Left kidney (tissue), 2 donors: ENCODE data around the gene TEX22. TPM values are rescaled to one million over a fixed set of nuclear protein-coding genes. Genes with fewer than 3 reads are reported as not detected.

Experiments
- DNase-seq: peaks from one replicate; pipeline ENCODE4 v3.0.0-alpha.2; 2013
- polyA plus RNA-seq: library from polyadenylated mRNA; unstranded; fragments of 120-200 nt; gene quantifications from one replicate; pipeline ENCODE4 v1.2.1, GENCODE V29; 2013; ENCODE audit not compliant: insufficient read length

Gene TEX22
- polyA plus RNA-seq, 1 donor: 1.4 TPM

DNA sequence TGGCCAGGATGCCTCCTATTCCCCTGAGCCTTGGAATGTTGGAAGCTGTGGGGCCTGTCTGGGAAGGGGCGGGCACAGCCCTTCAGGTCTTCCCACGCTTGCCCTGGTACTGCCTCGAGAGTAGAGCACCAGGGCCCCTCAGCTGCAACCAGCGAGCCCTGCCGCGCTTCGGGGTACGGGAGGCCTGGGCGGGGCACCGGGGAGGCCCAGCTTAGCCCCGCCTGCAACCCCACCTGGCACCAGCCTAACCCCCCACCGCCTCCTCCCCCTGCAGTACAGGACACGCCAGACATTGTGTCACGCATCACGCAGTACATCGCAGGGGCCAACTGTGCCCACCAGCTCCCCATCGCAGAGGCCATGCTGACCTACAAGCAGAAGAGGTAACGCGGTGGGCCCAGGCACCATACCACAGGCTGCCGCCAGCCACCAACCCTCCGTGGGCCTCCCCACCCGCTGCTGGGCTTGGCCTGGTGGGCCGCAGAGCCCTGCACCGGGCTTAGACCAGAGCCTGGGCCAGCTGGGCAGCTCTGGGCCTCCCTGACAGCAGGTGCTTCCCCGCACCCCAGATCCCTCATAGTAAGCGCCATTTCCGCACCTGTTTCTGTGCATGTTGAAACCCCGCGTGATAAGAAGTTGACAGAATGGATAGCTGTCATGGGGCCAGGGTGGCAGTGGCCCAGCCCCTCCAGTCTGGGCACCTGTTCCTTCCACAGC lies 13.6 kb upstream of the TEX22 start:
- no peak for DNase-seq

DNA sequence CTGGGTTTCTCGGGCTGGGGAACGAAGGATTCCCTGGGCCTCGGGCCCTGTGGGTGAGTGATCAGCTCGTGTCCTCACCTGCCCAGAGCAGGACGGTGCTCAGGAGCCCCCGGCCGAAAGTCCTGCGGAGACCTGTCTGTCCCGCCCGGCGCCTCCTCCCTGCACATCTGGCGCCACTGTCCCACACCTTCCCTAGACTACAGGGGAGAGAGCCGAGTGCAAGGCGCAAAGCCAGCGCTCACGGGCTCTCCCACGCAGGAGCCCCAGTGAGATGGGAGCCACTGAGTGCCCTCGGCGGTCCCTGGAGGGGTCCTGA lies 13.1 kb upstream of the TEX22 start:
- DNase-seq: no peak

GRCh38 chr14:105385698-105386365 lies 12.5 kb upstream of the TEX22 start:
- no peak for DNase-seq

DNA sequence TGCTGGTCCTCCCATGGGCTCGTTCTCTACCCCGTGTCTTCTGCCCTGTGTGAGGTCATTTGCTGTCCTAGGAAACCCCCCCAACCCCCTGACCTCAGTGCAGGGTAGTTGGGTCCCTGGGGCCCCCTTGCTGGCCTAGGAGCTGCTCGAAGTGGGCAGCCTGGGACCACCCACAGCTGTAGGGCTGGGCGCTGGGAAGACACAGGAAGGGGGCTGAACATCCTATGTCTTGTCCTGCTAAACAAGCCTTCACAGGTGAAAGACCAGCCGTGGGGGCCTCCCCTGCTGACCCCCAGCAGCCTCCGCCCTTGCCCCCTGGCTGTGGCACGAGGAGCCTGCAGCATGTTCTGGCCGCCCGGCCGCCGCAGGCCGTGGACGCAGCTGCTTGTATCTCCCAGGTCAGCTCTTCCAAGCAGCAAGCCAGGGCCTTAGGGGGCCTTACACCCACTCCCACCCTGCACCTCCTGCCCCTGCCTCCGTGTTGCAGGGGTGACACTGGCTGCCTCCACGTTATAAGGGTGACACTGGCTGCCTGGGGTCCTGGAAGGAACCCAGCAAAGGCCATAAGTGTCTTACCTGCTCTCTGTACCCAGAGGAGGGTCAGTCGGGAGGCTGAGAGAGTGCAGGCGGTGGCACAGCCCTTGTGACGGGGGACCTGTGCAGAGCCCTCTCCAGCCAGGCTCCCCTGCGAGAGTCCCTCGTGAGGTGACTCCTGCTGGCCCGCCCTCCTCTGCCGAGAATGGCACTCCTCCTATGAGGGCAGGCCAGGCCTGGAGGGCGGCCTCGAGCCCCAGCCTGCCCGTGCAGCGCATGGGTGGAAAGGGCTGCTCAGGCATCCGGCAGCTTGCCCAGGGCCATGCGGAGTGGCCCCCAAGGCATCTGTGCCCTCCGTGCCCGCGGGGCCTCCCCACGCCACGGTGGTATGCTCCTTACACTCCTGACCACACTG lies 11.5 kb upstream of the TEX22 start:
- no peak for DNase-seq

GRCh38 chr14:105387530-105387922 lies 10.8 kb upstream of the TEX22 start:
- no peak for DNase-seq

- DNase-seq: no peak
Measured at GRCh38 chr14:105388110-105388951, 10.0 kb upstream of the TEX22 start.

- no peak for DNase-seq
Measured at GRCh38 chr14:105388976-105389375, 9.4 kb upstream of the TEX22 start.

- no peak for DNase-seq
Measured at GRCh38 chr14:105389534-105389933, 8.8 kb upstream of the TEX22 start.

DNA sequence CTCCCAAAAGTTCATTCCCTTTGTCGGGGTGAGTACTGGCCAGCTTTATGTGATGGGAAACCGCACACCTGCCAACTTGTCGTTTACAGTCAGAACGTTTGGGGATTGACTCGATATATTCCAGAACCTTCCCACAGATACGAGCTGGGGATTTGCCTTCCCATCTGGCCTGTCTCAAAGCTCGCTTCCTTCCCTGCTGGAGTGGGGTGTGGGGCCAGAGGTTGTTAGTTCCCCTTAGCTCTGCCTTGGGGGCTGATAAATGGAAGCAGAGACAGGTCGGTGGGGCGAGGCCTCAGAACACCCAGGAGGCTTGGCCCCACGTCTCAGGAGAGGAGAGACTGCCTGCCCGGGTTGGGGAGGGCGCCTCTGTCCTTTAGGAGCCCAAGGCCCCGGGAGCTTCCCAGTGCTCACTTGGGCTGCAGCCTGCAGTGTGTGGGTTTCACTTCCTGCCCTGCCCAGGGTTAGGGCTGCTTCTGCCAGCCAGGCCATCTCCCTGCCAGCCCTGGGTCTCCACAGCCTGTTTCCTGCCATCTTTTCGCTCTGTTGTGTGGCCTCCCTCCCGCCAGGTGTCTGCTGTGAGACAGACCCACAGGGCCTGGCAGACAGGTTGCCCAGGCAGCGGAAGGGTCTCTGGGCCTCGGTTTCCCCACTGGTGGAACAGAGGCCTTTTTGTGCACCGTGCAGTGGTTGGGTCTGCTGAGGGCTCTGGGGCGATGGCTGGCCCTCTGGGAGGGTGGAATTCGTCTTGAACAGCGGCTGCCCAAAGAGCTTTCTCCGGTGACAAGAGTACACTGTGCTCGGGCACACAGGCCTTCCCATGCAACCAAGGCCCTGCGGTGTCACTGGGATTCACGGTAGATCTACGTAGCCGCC lies 8.1 kb upstream of the TEX22 start:
- DNase-seq: no peak

GRCh38 chr14:105390849-105391500 lies 7.4 kb upstream of the TEX22 start:
- DNase-seq: no peak

DNA sequence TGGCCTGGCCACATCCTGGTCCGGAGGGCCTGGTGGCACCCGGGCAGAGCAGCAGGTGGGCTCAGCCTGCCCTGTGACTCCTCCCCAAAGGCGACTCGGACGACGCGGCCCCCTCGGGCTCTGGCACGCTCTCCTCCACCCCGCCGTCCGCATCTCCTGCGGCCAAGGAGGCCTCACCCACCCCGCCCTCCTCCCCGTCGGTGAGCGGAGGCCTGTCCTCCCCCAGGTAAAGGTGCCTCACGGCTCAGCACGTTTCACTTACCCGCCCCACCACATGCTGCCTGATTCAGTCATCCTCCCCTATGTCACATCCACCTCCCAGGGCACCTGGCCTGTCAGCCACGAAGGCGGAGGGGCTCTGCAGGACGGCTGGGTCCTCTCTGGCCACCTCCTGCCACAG lies 6.8 kb upstream of the TEX22 start:
- DNase-seq: no peak

- DNase-seq: no peak
Measured at GRCh38 chr14:105392131-105393090, 5.9 kb upstream of the TEX22 start.

DNA sequence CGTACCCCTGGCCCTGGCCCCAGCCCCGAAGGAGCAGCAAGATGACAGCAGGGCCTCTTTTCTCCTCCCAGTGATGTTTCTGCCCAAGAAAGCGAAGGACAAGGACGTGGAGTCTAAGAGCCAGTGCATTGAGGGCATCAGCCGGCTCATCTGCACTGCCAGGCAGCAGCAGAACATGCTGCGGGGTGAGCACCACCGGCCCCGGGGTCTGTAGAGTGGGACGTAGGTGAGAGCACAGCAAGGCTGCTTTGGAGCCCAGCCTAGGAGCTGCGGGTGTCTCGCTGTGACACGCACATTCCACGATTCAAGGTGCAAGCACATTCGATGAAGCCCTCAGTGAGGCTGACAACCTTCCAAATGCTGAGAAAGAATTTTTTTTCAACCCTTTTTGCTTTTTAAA lies 5.2 kb upstream of the TEX22 start:
- no peak for DNase-seq

- no peak for DNase-seq
Measured at GRCh38 chr14:105394714-105395537, 3.4 kb upstream of the TEX22 start.

DNA sequence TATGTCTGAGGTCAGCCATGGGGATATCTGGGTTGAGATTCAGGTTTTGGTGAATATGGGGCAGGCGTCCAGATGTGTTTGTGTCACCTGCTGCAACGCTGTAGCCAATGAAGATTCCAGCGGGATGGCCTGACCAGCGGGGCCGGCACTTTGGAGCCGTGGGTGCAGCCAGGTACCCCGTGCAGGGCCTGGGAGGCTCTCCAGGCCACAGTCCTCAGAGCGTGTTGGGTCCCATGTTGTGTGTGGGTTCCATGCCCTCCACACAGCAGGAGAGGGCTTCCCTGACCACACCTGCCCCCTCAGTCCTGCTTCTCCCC lies 2.8 kb upstream of the TEX22 start:
- DNase-seq: no peak

DNA sequence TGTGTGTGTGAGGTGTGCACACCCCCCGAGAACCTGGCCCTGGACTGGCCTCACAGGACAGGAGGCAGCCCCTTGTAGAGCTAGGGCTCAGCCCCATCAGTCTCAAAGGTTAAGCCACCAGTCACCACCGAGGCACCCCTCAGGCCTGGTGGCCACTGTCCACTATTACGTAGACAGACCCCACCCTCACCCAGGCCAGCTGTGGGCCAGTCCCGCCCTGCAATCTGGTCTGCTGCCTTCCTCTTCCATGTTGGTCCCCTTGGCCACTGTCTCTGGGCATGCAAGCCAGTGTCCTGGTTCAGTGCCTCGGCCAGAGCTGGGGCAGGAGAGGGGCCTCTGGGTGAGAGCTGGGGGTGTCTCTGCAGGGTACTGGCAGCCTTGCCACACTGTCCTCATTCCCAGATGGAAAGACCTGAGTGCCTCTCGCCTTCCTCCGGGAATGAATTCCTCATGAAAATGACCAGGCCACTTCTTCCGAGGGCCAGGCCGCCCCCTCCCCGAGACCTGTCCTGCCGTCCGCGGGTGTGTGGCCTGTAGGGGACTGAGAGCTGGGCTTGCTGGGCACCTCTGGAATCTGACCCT lies 897 bp upstream of the TEX22 start:
- DNase-seq: no peak

DNA sequence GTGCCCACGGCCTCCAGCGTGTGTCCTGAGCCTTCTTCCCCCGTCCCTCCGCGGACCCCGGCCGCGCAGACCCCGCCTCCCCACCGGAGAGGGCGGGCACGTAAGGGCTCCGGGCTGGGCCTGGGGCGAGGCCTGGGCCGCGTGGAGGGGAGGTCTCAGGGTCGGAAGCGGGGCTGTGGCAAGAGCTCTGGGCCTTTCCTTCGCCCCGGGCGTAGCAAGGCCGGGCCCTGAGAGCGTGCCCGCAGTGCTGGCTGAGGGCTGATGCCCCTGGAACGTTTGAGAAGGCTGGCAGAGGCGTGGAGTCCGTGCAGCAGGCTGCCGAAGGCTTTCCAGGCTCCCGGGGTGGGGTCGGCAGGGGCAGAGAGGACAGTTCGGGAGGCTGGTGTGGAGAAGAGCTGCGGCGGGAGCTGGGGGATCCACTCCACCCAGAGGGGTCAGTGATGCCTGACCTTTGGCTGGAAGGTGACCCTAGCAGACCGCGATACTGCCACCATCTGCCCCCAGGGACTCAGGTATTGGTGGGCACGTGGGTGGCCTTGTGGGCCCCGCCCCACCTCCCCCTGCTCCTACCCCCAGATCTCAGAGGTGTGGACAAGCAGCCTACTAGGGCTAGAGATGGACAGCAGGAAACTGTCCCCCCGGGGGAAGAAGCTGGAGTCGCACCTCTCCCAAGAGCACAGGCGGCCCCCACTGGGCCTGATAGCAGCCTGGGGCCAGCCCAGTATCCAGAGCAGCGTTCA lies 558 bp downstream of the TEX22 start:
- DNase-seq: no peak

DNA sequence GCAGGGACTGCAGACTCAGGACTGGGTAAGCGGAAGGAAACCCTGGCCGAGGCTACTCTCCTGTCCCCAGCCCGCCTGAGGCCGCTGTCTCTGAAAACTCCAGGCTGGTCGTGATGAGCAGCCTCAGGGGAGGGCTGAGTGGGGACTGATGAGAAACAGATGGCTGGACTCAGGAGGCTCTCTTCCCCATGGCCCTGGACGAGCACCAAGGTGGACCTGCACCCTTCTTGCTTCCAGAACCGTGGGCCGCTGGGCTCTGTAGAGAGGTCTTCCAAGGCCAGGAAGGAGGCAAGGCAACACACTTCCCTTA lies 1.1 kb downstream of the TEX22 start:
- DNase-seq: no peak
